Left colon (tissue), 2 donors: Measurements from ENCODE around the gene LIPT2. TPM values are rescaled to one million over a fixed set of nuclear protein-coding genes. Genes with fewer than 3 reads are reported as not detected.
"Not testable (repeated sequence)": the region's sequence is repeated elsewhere in the genome, so short reads cannot be mapped to it uniquely, and the experiment has no call there.

ENCODE experiments used
- ATAC-seq: fragments of 200-7000 bp; cut with Tn5 transposase; one replicate; pipeline ENCODE4 v1.9.1; 2020; ENCODE audit warnings: mild to moderate bottlenecking, moderate library complexity
- DNase-seq, 2 donors: peaks; one replicate each; pipeline ENCODE4 v3.0.0-alpha.2; 2020
- intact Hi-C, 2 donors: fragments of 100-400 bp; cut with DNase I in 1 of 2; cut with micrococcal nuclease in 1 of 2; formaldehyde crosslinking; loops; one replicate each; pipeline versions ENCODE4 v1.11.2 to v1.14.0; 2022; cut with DNase I, micrococcal nuclease
- long read RNA-seq: library from polyadenylated mRNA; unstranded; transcript quantifications from one replicate; pipeline ENCODE4 v2.0.0, GENCODE V29; 2021
- total RNA-seq, 2 donors: library from RNA; stranded (reverse); fragmentation: NEBNext Ultra II Directional; extraction: Animal tissue kit (Norgen Biotek cat#: 25700); gene quantifications; one replicate each; pipeline ENCODE4 v1.2.1, GENCODE V29; 2021
- donor health status: DM: no; HTN: no; CAD: no.
- donor health status: DM: yes; HTN: yes; CAD: no.

Gene LIPT2
- 1 to 10 TPM; 2.5 to 3.4 TPM for total RNA-seq
- long read RNA-seq, transcript LIPT2-201 (2 exons, 1,018 nt): major isoform, 20 of 24 reads
- long read RNA-seq, partial matches to known transcripts: 0 of 24 reads
- long read RNA-seq, other reads (novel, unspliced or antisense): 3 of 24 reads

- intact Hi-C loops: no loop called here
- DNase-seq (peak; percentile 98 to 99), ATAC-seq (peak; percentile 96)
Observed at GRCh38 chr11:74492974-74493790, at the start of gene LIPT2. TSS of gene LIPT2 (minus strand) at chr11:74493724. CDS start at chr11:74493703, 21 bp downstream.

- no peak for ATAC-seq
- intact Hi-C loops: no loop called here
- no peak for DNase-seq
Observed at GRCh38 chr11:74541466-74541865, 47.9 kb upstream of the LIPT2 start.

- DNase-seq: no peak
- intact Hi-C loops: no loop called here
- ATAC-seq: no peak
Observed at GRCh38 chr11:74540270-74540669, 46.7 kb upstream of the LIPT2 start.

- ATAC-seq (no peak), DNase-seq (no peak)
- intact Hi-C loops: no loop called here
Observed at GRCh38 chr11:74538680-74539079, 45.2 kb upstream of the LIPT2 start.

- intact Hi-C loops: no loop called here
- ATAC-seq (no peak), DNase-seq (no peak)
Observed at GRCh38 chr11:74535371-74536160, 42.0 kb upstream of the LIPT2 start.

- DNase-seq, ATAC-seq, intact Hi-C loops: not testable (repeated sequence)
Observed at GRCh38 chr11:74534946-74535275, 41.4 kb upstream of the LIPT2 start.

GRCh38 chr11:74534216-74534945, 40.9 kb upstream of the LIPT2 start:
- ATAC-seq: peak; percentile 30
- no peak for DNase-seq
- intact Hi-C loops: no loop called here

- DNase-seq (no peak), ATAC-seq (no peak)
- intact Hi-C loops: no loop called here
Observed at GRCh38 chr11:74533421-74533820, 39.9 kb upstream of the LIPT2 start.

- ATAC-seq: peak; percentile 96
- peak in 1 of 2 donors; percentile 46 for DNase-seq
- intact Hi-C loops: no loop called here
Observed at GRCh38 chr11:74532501-74533246, 39.1 kb upstream of the LIPT2 start.

- DNase-seq (no peak), ATAC-seq (no peak)
- intact Hi-C loops: no loop called here
Observed at GRCh38 chr11:74524978-74525377, 31.5 kb upstream of the LIPT2 start.

- DNase-seq (no peak), ATAC-seq (no peak)
- intact Hi-C loops: no loop called here
Observed at GRCh38 chr11:74524501-74524900, 31.0 kb upstream of the LIPT2 start.

GRCh38 chr11:74522776-74523175, 29.3 kb upstream of the LIPT2 start:
- DNase-seq (no peak), ATAC-seq (no peak)
- intact Hi-C loops: no loop called here

GRCh38 chr11:74521666-74522252, 28.2 kb upstream of the LIPT2 start:
- intact Hi-C loops: no loop called here
- DNase-seq (no peak), ATAC-seq (no peak)

- intact Hi-C loops: no loop called here
- ATAC-seq: no peak
- DNase-seq: no peak
Observed at GRCh38 chr11:74520927-74521665, 27.6 kb upstream of the LIPT2 start.

GRCh38 chr11:74520316-74520715, 26.8 kb upstream of the LIPT2 start:
- intact Hi-C loops: no loop called here
- ATAC-seq: no peak
- no peak for DNase-seq

- ATAC-seq: no peak
- intact Hi-C loops: no loop called here
- no peak for DNase-seq
Observed at GRCh38 chr11:74519710-74520109, 26.2 kb upstream of the LIPT2 start.

- DNase-seq, intact Hi-C loops, ATAC-seq: not testable (repeated sequence)
Observed at GRCh38 chr11:74517592-74517991, 24.1 kb upstream of the LIPT2 start.

GRCh38 chr11:74507582-74507981, 14.1 kb upstream of the LIPT2 start:
- DNase-seq: no peak
- no peak for ATAC-seq
- intact Hi-C loops: no loop called here
